HG03280 (cell line): ENCODE measurements around the gene RUNDC3A.
"Not testable (repeated sequence)": the region's sequence is repeated elsewhere in the genome, so short reads cannot be mapped to it uniquely, and the experiment has no call there.

ENCODE experiments used
- ATAC-seq: cut with Tn5 transposase; IDR thresholded peaks from one replicate; pipeline ENCODE4 v1.9.1; 2021; ENCODE audit warnings: mild to moderate bottlenecking, moderate library complexity; ENCODE audit not compliant: unreplicated experiment

The RUNDC3A gene

DNA sequence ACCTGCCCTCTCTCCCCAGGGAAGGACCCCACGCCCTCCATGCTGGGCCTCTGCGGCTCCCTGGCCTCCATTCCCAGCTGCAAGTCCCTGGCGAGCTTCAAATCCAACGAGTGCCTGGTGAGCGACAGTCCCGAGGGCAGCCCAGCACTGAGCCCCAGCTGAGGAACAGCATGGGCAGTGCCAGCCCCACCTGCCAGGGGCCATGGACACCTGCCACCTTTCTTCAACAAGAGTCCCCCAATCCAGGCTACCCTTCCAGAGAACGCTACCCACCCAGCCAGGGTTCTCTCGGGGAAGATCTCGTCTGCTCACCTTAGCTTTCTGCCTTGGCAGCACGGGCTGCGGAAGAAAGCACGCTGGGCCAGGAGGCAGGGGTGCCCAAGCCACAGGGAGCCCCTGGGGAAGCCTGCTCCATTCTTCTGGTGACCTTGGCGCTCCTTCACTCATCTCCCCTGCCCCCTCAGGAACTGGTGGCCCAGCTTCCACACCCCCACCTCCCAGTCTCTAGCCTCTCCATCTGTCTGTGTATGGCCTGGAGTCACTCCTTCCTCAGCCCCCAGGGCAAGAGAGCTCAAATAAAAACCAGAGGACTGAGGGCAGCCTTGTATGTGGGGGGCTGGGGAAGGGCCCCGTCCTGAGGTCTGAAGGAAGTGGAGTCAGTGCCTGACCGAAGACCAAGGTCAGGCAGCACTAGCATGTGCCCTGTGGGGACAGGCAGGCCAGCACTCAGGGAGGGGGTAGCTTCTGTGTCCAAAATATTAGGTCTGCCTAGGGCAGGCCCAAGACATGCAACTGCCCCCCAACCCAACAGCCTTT, 9.9 kb downstream of the RUNDC3A start:
- ATAC-seq = no peak

- no peak for ATAC-seq
Observed at GRCh38 chr17:44320066-44320465, 11.7 kb downstream of the RUNDC3A start.

- ATAC-seq = no peak
Observed at GRCh38 chr17:44321246-44322120, 13.1 kb downstream of the RUNDC3A start.

DNA sequence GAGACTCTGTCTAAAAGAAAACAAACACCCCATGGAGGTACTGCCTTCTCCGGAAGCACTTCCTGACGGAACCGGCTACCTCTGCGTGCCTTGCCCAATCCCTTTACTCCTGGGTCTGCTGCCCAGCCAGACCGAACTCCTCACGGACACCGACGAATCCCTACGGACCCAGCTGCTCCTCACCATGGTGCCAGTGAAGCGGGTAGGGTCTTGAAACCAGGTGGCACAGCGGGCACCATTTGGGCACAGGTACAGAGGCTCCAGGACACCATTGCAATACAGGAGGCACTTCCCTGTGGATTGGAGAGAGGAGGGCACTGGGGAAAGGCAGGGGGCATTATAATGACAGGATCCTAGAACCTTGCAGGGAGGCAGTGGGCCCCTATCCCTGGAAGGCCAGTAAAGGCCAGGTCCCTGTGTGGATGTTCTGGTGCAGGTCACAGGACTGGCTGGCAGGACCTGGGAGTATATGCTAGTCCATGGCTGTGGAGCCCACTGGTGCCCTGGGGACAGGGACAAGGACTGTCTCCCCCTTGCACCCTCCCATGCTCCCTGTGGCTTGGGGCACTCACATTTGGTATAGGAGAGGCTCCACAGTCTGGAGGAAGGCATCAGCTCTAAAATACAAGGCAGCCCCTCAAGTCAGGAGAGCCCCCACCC, 14.0 kb downstream of the RUNDC3A start:
- ATAC-seq = no peak

GRCh38 chr17:44323359-44324091, 15.1 kb downstream of the RUNDC3A start:
- no peak for ATAC-seq

GRCh38 chr17:44324092-44324570, 15.7 kb downstream of the RUNDC3A start:
- ATAC-seq = peak; percentile 3

DNA sequence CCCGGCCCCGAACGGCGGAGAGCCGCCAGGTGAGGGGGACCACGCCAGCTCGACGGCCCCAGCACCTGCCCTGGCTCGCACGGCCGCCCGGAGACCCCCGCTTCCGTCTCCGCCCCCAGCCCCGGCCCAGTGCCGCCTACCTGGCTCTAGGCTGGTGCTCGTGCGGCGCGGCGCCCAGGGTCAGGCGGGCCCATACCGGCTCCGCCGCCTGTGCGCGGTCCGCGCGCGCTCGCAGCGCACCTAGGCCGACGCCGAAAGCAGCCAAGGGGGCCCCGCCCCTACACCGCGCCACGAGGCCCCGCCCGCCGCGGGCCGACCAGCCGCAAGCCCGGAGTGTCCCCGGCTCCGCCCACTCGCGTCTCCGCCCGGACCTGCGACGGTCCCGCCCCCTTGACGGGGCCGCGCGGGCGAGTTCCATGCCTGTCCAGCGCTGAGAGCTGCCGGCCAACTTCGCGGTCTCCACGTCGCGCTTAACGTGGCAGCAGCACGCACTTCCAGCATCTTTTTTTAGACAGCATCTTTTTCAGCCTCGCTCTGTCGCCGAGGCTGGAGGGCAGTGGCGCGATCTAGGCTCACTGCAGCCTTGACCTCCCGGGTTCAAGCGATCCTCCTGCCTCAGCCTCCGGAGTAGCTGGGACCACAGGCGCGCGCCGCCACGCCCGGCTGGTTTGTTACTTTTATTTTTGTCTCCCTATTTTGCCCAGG, 16.3 kb downstream of the RUNDC3A start, which contains the start of gene SLC25A39:
Gene SLC25A39 (minus strand): TSS at position 253 of the 705 bp plus-strand sequence. CDS start 1,261 bp downstream, outside the sequence.
- peak; percentile 74 for ATAC-seq

- ATAC-seq = peak; percentile 48
Observed at GRCh38 chr17:44326861-44327444, 18.6 kb downstream of the RUNDC3A start.

GRCh38 chr17:44327715-44328449, 19.5 kb downstream of the RUNDC3A start:
- ATAC-seq = no peak

DNA sequence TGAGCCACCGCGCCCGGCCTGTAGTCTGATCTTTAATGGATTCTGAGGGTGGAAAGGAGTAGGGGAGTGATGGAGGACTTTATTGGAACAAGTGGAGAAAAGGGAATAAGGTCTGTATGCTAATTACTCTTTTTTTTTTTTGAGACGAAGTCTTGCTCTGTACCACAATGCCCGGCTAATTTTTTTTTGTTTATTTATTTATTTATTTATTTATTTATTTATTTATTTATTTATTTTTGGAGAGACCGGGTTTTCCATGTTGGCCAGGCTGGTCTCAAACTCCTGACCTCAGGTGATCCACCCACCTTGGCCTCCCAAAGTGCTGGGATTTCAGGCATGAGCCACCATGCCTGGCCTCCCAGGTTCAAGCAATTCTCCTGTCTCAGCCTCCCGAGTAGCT, 21.1 kb downstream of the RUNDC3A start:
- ATAC-seq = not testable (repeated sequence)

- ATAC-seq = not testable (repeated sequence)
Observed at GRCh38 chr17:44330263-44330662, 21.9 kb downstream of the RUNDC3A start.

- no peak for ATAC-seq
Observed at GRCh38 chr17:44331249-44331760, 22.9 kb downstream of the RUNDC3A start.

- no peak for ATAC-seq
Observed at GRCh38 chr17:44333371-44333770, 25.0 kb downstream of the RUNDC3A start.

GRCh38 chr17:44334315-44334714, 25.9 kb downstream of the RUNDC3A start:
- ATAC-seq = no peak

DNA sequence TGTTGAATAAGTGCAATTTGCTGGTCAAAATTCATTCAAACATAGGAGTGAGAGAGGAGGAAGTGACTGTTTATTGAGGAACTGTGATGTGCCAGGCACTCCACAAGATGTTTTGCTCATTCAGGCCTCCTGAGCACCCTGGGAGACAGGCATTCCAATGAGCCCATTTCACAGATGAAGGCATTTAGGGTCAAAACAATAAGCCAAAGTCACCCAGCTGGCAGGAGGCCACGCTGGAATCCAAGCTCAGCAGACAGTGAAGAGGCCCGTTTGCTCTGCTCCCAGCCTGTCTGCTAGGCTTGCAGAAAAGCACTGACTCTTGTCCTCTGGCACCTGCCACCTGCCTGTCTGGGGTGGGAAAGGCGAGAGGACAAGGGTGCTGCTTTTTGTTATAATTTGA, 26.3 kb downstream of the RUNDC3A start:
- ATAC-seq = no peak

- ATAC-seq = no peak
Observed at GRCh38 chr17:44335564-44335963, 27.2 kb downstream of the RUNDC3A start.

DNA sequence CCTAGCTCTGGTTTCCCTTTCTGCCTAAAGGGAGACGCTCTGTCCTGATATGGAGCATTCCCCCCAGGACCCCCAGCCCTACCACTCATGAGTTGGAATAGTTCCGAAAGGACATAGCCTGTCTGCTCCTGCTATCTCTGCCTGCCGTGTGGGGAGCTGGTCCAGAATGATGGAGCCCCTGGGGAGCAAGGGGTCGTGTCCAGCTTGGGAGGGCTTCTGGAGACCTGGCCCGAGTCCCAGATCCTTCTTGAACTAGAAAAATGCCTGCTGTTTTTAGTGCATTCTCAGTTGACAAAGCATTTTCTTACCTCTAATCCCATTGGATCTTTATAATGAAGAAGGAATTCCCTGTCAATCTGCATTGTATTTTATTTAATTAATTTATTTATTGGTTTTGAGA, 27.6 kb downstream of the RUNDC3A start:
- no peak for ATAC-seq

- no peak for ATAC-seq
Observed at GRCh38 chr17:44338702-44339101, 30.3 kb downstream of the RUNDC3A start.
